GM19468 (cell line): ENCODE data around the gene PITPNM1.
"Not testable (repeated sequence)": the region's sequence is repeated elsewhere in the genome, so short reads cannot be mapped to it uniquely, and the experiment has no call there.

Source experiments
- ATAC-seq: cut with Tn5 transposase; IDR thresholded peaks from one replicate; pipeline ENCODE4 v1.9.1; 2021; ENCODE audit warnings: mild to moderate bottlenecking, moderate library complexity, moderate number of reproducible peaks; ENCODE audit not compliant: unreplicated experiment; ENCODE audit errors: extremely low read depth

Gene PITPNM1

GRCh38 chr11:67468456-67468758, 36.8 kb downstream of the PITPNM1 start:
- ATAC-seq = no peak

GRCh38 chr11:67468056-67468455, 37.1 kb downstream of the PITPNM1 start:
- no peak for ATAC-seq

GRCh38 chr11:67466962-67467771, 38.0 kb downstream of the PITPNM1 start:
- ATAC-seq = no peak

- ATAC-seq = no peak
Measured at GRCh38 chr11:67466367-67466766, 38.8 kb downstream of the PITPNM1 start.

- not testable (repeated sequence) for ATAC-seq
Measured at GRCh38 chr11:67465530-67465929, 39.6 kb downstream of the PITPNM1 start.

GRCh38 chr11:67465189-67465510, 40.0 kb downstream of the PITPNM1 start:
- no peak for ATAC-seq

- no peak for ATAC-seq
Measured at GRCh38 chr11:67464411-67465188, 40.6 kb downstream of the PITPNM1 start.

GRCh38 chr11:67463680-67464410, 41.3 kb downstream of the PITPNM1 start:
- ATAC-seq = no peak

GRCh38 chr11:67463186-67463585, 42.0 kb downstream of the PITPNM1 start:
- ATAC-seq = no peak

GRCh38 chr11:67458266-67458665, 46.9 kb downstream of the PITPNM1 start:
- ATAC-seq = no peak

- no peak for ATAC-seq
Measured at GRCh38 chr11:67457453-67457852, 47.7 kb downstream of the PITPNM1 start.

- no peak for ATAC-seq
Measured at GRCh38 chr11:67456068-67456705, 49.0 kb downstream of the PITPNM1 start.

- no peak for ATAC-seq
Measured at GRCh38 chr11:67455054-67455453, 50.1 kb downstream of the PITPNM1 start, which contains the start of gene CABP4. Gene CABP4, plus strand, starts transcription at chr11:67455354. Its CDS starts 70 bp downstream, at chr11:67455424.

- ATAC-seq = no peak
Measured at GRCh38 chr11:67453816-67454732, 51.1 kb downstream of the PITPNM1 start.

GRCh38 chr11:67452141-67452952, 52.8 kb downstream of the PITPNM1 start, which contains the start of gene GPR152:
Gene GPR152, minus strand, starts transcription at chr11:67452729. Its CDS starts 5 bp downstream, at chr11:67452724.
- ATAC-seq = no peak

GRCh38 chr11:67451658-67451976, 53.5 kb downstream of the PITPNM1 start:
- no peak for ATAC-seq

- no peak for ATAC-seq
Measured at GRCh38 chr11:67450796-67451657, 54.1 kb downstream of the PITPNM1 start.
